RWPE2 (cell line): Measurements from ENCODE around the gene GSTM2.

Source experiments
- ATAC-seq: fragments of 200-7000 bp; cut with Tn5 transposase; 3 replicates; pipeline ENCODE4 v1.9.1; 2021; ENCODE audit warnings: low read depth
- DNase-seq: peaks from one replicate; pipeline ENCODE4 v3.0.0-alpha.2; 2020; ENCODE audit warnings: low spot score
- H3K27ac ChIP-seq: fragments of 450-650 bp; 2 replicates; pipeline ENCODE4 v1.5.1; 2017; ENCODE audit warnings: mild to moderate bottlenecking; ENCODE audit not compliant: poor library complexity, severe bottlenecking
- H3K27me3 ChIP-seq: fragments of 250-450 bp; sonication (Bioruptor Pico); 2 replicates; pipeline ENCODE4 v1.5.1; 2021; ENCODE audit warnings: mild to moderate bottlenecking, moderate library complexity; ENCODE audit not compliant: insufficient read depth, poor library complexity, severe bottlenecking
- H3K36me3 ChIP-seq: fragments of 250-450 bp; sonication (Bioruptor Pico); 2 replicates; pipeline ENCODE4 v1.5.1; 2020; ENCODE audit warnings: low read depth, mild to moderate bottlenecking, moderate library complexity
- H3K4me1 ChIP-seq: fragments of 250-450 bp; sonication (Bioruptor Pico); 2 replicates; pipeline ENCODE4 v1.5.1; 2021; ENCODE audit warnings: mild to moderate bottlenecking, moderate library complexity; ENCODE audit not compliant: insufficient read depth, poor library complexity, severe bottlenecking
- H3K4me3 ChIP-seq: fragments of 250-450 bp; sonication (Bioruptor Pico); 2 replicates; pipeline ENCODE4 v1.5.1; 2021; ENCODE audit warnings: mild to moderate bottlenecking, moderate library complexity; ENCODE audit not compliant: severe bottlenecking
- H3K9me3 ChIP-seq: fragments of 250-450 bp; sonication (Bioruptor Pico); 2 replicates; pipeline ENCODE4 v1.5.1; 2021; ENCODE audit warnings: mild to moderate bottlenecking, moderate library complexity; ENCODE audit not compliant: severe bottlenecking
- CTCF ChIP-seq: fragments of 450-650 bp; IDR thresholded peaks from one replicate; pipeline ENCODE4 v1.5.1; 2017; ENCODE audit warnings: mild to moderate bottlenecking, moderate library complexity; ENCODE audit not compliant: poor library complexity, severe bottlenecking

The GSTM2 gene

GRCh38 chr1:109655615-109656519 lies 12.0 kb upstream of the GSTM2 start, which contains the start of gene GSTM4:
Gene GSTM4 (plus strand): TSS chr1:109656099. CDS start chr1:109656390, 291 bp downstream.
- peak within 1 kb of the TSS; percentile 50 for H3K4me3 ChIP-seq
- peaks cover 30% of the 10 kb centered on the region for H3K4me1 ChIP-seq
- H3K27me3 ChIP-seq, result no peaks in the 10 kb centered on the region
- DNase-seq (no peak), ATAC-seq (peak; percentile 82)
- H3K27ac ChIP-seq, result no peak within 1 kb of the TSS
- H3K9me3 ChIP-seq, result no peaks in the 10 kb centered on the region
- no peak for TF ChIP-seq CTCF
- no peaks in the 10 kb centered on the region for H3K36me3 ChIP-seq

- peaks cover 20% of the 10 kb centered on the region for H3K4me1 ChIP-seq
- no peaks in the 10 kb centered on the region for H3K27me3 ChIP-seq
- DNase-seq, result no peak
- no peak for TF ChIP-seq CTCF
- ATAC-seq, result no peak
- no peaks in the 10 kb centered on the region for H3K36me3 ChIP-seq
- H3K9me3 ChIP-seq, result no peaks in the 10 kb centered on the region
- H3K4me3 ChIP-seq, result no peak overlapping the region
- no peak overlapping the region for H3K27ac ChIP-seq
These were observed 10.5 kb upstream of the GSTM2 start for GRCh38 chr1:109657395-109657794.

- H3K36me3 ChIP-seq, result no peaks in the 10 kb centered on the region
These were observed 9.9 kb upstream of the GSTM2 start for GRCh38 chr1:109657970-109658369.

GRCh38 chr1:109658533-109659042 lies 9.3 kb upstream of the GSTM2 start:
- Histone ChIP-seq H3K4me1 (peaks cover 8% of the 10 kb centered on the region), H3K27me3 (no peaks in the 10 kb centered on the region), H3K4me3 (no peak overlapping the region), H3K9me3 (no peaks in the 10 kb centered on the region), H3K36me3 (no peaks in the 10 kb centered on the region), H3K27ac (no peak overlapping the region)
- no peak for TF ChIP-seq CTCF
- ATAC-seq (no peak), DNase-seq (no peak)

More at GRCh38 chr1:109657970-109658369, 9.9 kb upstream of the GSTM2 start:
- no peaks in the 10 kb centered on the region for H3K27me3 ChIP-seq
- no peaks in the 10 kb centered on the region for H3K9me3 ChIP-seq
- ATAC-seq, result no peak
- no peak for DNase-seq
- H3K27ac ChIP-seq, result no peak overlapping the region
- no peak for TF ChIP-seq CTCF
- H3K4me3 ChIP-seq, result no peak overlapping the region
- H3K4me1 ChIP-seq, result peaks cover 15% of the 10 kb centered on the region

- Histone ChIP-seq H3K27me3 (no peaks in the 10 kb centered on the region), H3K9me3 (no peaks in the 10 kb centered on the region), H3K27ac (no peak overlapping the region), H3K4me1 (peaks cover 10% of the 10 kb centered on the region), H3K4me3 (no peak overlapping the region), H3K36me3 (no peaks in the 10 kb centered on the region)
- TF ChIP-seq CTCF, result no peak
- ATAC-seq (no peak), DNase-seq (no peak)
These were observed 8.7 kb upstream of the GSTM2 start for GRCh38 chr1:109659145-109659544.
